ACC112 (cell line): ENCODE results near the gene NPC1L1.
A peak's percentile ranks its signal among the peaks of the same experiment; 100 is the strongest.

ENCODE experiments used
- H2AFZ ChIP-seq: fragments of 200-600 bp; sonication (generic); one replicate; pipeline ENCODE4 v1.6.0; 2017; ENCODE audit warnings: antibody characterized with exemption, low read length; ENCODE audit not compliant: unreplicated experiment
- H3K27ac ChIP-seq: fragments of 200-600 bp; sonication (generic); 2 replicates; pipeline ENCODE4 v1.5.1; 2014; ENCODE audit warnings: low read depth, mild to moderate bottlenecking, antibody characterized with exemption, low read length, moderate library complexity
- H3K27me3 ChIP-seq: fragments of 200-600 bp; sonication (generic); 2 replicates; pipeline ENCODE4 v1.6.1; 2014; ENCODE audit warnings: mild to moderate bottlenecking, antibody characterized with exemption, low read length, moderate library complexity, mixed read lengths; ENCODE audit not compliant: insufficient read depth
- H3K36me3 ChIP-seq: fragments of 200-600 bp; sonication (generic); 2 replicates; pipeline ENCODE4 v1.6.1; 2016; ENCODE audit warnings: mild to moderate bottlenecking, antibody characterized with exemption, low read length, moderate library complexity, mixed read lengths; ENCODE audit not compliant: insufficient read depth
- H3K4me1 ChIP-seq: fragments of 200-600 bp; sonication (generic); one replicate; pipeline ENCODE4 v1.6.1; 2016; ENCODE audit warnings: low read length, mixed read lengths; ENCODE audit not compliant: insufficient read depth, unreplicated experiment, control insufficient read depth
- H3K4me3 ChIP-seq: fragments of 200-600 bp; sonication (generic); 2 replicates; pipeline ENCODE4 v1.5.1; 2014; ENCODE audit warnings: mild to moderate bottlenecking, low read depth, low read length
- H3K79me2 ChIP-seq: fragments of 200-600 bp; sonication (generic); one replicate; pipeline ENCODE4 v1.6.0; 2016; ENCODE audit warnings: low read length; ENCODE audit not compliant: control insufficient read depth, unreplicated experiment, insufficient read depth

The NPC1L1 gene

DNA sequence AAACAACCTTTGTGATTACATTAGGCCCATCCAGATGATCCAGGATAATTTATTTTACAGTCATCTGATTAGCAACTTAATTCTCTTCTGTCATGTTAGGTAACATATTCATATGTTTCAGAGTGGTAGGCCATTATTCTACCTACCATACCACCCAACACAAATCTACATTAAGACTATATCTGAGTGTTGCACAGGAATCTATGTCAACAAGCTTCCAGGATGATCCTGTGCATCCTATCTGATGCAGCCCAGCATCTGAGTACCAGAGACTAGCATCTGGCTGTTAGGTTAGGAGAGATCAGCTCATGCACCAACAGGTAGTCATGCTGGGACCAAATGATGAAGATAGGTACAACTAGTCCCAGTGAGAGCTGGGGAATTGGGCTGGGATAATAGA is 33.9 kb upstream of the NPC1L1 start:
- no peaks in the 10 kb centered on the region for H3K27me3 ChIP-seq
- H3K36me3 ChIP-seq, result peaks cover 20% of the 10 kb centered on the region
- H3K4me3 ChIP-seq, result peak overlapping the region; percentile 95
- H3K79me2 ChIP-seq, result peaks cover 38% of the 10 kb centered on the region
- H3K4me1 ChIP-seq, result peaks cover 17% of the 10 kb centered on the region
- H2AFZ ChIP-seq, result no peak overlapping the region
- H3K27ac ChIP-seq, result no peak overlapping the region

DNA sequence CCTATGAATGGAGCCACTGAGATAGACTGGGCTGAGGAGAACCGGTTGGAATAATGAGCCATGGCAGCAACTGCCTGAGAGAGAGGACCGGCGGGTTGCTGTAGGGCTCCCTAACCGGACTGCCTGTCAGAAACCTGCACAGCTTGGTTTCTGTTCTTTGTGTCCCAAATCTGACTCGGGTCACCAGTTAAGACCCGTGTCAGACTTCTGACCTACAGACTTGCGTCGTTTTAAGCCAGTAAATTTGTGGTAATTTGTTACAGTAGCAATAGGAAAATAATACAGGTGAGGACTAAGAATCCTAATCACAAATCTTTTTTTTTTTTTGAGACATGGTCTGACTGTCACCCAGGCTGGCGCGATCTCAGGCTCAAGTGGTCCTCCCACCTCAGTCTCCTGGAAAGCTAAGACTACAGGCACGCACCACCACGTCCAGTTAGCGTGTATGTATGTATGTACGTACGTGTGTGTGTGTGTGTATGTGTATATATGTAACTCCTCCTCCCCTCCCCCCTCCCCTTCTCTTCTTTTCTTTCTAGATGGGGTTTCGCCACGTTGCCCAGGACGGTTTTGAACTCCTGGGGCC is 33.2 kb upstream of the NPC1L1 start:
- Histone ChIP-seq H3K27ac (peak overlapping the region; percentile 32; the same call in 1 of the 2 replicates), H3K4me3 (peak overlapping the region; percentile 95), H3K4me1 (peaks cover 17% of the 10 kb centered on the region), H3K27me3 (no peaks in the 10 kb centered on the region), H3K79me2 (peaks cover 35% of the 10 kb centered on the region), H2AFZ (peak overlapping the region; percentile 44), H3K36me3 (peaks cover 23% of the 10 kb centered on the region)

DNA sequence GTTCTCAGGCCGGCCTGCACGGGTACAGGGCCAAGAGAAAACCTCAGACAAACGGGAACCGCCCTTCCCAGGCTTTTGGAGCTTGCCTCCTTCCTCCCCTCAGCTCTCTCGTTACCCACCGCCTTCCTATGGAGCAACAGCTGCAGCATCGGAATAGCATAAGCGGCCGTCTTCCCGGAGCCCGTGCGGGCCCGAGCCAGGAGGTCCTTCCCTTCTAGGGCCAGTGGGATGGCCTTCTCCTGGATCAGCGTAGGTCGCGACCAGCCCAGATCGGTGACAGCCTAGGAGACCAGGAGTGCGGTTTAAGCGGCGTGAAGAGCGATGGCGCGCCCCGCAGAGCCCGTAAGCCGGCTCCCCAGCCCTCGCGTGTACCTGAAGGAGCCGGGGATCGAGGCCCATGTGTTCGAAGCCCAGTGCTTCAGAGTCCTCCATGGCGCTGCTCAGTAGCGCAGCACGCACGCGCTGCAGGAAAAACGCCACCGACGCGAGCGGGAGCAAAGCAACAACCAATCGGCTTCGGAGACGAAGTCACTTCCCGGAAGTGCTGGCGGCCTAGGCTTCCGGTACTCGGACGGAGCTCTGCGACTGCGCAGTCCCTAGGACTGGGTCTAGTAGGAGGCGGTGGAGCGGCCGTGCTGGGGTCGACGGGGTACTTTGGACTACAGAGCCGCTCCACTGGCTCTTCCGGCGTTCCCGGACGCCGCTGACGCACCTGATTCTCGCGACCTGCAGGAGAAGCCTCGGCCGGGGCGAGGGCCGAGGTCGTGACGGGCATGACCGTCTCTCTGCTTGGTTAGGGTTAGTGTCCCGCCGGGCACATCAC is 32.5 kb upstream of the NPC1L1 start, which contains the start of gene DDX56:
DDX56 (minus strand) TSS at position 445 of the 823 bp plus-strand sequence; CDS start at position 432, 13 bp downstream.
- peaks cover 29% of the 10 kb centered on the region for H3K36me3 ChIP-seq
- peaks cover 17% of the 10 kb centered on the region for H3K4me1 ChIP-seq
- peak within 1 kb of the TSS; percentile 44 for H2AFZ ChIP-seq
- H3K4me3 ChIP-seq, result peak within 1 kb of the TSS; percentile 95
- peaks cover 35% of the 10 kb centered on the region for H3K79me2 ChIP-seq
- peak within 1 kb of the TSS; percentile 38; the same call in 1 of the 2 replicates for H3K27ac ChIP-seq
- H3K27me3 ChIP-seq, result no peaks in the 10 kb centered on the region

DNA sequence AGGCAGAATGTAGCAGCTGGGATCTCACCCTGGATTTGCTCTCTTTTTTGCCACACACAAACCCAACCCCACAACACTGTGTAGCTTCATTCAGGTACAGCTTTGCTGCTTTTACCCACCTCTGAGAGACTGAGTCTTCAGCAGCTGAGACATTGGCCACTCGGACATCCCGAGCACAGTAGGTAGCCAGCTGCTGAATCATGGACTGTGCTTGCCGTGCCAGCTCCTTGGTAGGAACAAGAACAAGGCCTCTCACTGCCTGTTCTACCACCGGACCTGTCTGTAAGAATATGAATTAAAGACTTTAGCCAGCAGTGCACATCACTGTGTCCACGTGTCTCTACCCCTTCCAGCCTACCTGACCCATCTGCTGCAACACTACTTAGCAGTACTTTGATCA is 31.6 kb upstream of the NPC1L1 start:
- Histone ChIP-seq H3K4me3 (peak overlapping the region; percentile 95), H3K79me2 (peaks cover 35% of the 10 kb centered on the region), H3K4me1 (peaks cover 17% of the 10 kb centered on the region), H2AFZ (no peak overlapping the region), H3K27me3 (no peaks in the 10 kb centered on the region), H3K36me3 (peaks cover 38% of the 10 kb centered on the region), H3K27ac (peak overlapping the region; percentile 38; the same call in 1 of the 2 replicates)

- Histone ChIP-seq H3K4me1 (peaks cover 14% of the 10 kb centered on the region), H3K27me3 (no peaks in the 10 kb centered on the region), H2AFZ (no peak overlapping the region), H3K27ac (no peak overlapping the region), H3K4me3 (no peak overlapping the region), H3K79me2 (peaks cover 33% of the 10 kb centered on the region), H3K36me3 (peaks cover 42% of the 10 kb centered on the region)
These were observed 28.8 kb upstream of the NPC1L1 start for GRCh38 chr7:44569959-44570358.

DNA sequence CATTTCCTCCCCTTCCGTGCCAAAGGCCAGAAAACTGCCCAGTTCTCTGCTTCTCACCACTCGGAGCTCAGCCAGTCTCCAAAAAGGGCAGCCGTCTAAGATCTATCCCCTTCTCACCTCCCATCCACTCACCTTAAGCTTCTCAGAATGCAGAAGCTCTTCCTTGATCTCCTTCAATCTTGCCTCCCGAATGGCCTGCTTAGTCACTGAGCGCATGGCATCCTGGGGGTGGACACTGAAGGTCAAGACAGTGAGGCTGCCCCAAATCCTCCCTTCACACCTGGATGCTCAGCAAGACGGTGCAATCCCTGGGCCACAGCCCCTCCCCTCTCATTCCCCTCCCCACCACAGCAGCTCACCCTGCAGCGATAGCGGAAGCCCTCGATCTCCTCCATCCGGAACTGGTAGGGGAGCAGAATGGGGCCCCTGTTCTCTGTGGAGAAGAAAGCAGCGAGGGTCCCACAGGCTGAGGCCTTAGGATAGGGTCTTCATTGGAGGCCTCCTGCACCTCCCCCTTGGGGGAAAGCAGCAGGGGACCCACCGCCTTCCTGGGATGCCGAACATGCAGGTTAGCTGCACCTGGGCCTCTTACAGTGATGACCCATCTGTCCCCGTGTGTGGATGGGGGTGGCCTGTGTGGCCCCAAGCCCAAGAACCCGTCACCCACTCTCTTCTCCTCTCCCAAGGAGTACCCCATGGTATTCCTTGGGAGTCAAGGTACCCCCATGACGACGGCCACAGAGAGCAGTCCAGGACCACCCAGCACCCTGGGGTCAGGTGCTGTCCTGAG is 27.8 kb upstream of the NPC1L1 start:
- Histone ChIP-seq H3K36me3 (peaks cover 42% of the 10 kb centered on the region), H3K4me1 (peaks cover 10% of the 10 kb centered on the region), H3K27ac (no peak overlapping the region), H2AFZ (no peak overlapping the region), H3K79me2 (peaks cover 25% of the 10 kb centered on the region), H3K4me3 (no peak overlapping the region), H3K27me3 (no peaks in the 10 kb centered on the region)

GRCh38 chr7:44567884-44568283 is 26.8 kb upstream of the NPC1L1 start:
- Histone ChIP-seq H3K36me3 (peaks cover 46% of the 10 kb centered on the region), H3K4me1 (peaks cover 10% of the 10 kb centered on the region), H3K4me3 (no peak overlapping the region), H3K27ac (no peak overlapping the region), H3K27me3 (no peaks in the 10 kb centered on the region), H3K79me2 (peaks cover 17% of the 10 kb centered on the region), H2AFZ (no peak overlapping the region)

DNA sequence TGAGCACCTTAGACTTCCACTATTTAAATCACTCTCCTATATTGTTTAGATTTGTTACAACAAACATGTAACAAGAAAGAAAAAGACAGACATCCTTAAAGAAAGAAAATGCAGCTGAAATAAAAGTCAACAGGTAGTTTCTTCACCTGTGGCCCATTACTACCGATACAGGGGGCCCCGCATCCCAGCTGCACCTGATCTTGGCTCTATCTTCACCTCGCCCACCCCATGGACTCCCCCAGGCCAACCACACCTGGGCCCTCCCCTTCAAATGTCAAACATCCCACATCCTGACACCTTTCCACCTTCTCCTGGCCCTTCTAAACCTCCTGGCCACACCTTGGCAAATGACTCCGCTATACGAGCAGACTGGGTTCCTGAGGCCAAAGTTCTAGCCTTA is 25.6 kb upstream of the NPC1L1 start:
- Histone ChIP-seq H3K27me3 (no peaks in the 10 kb centered on the region), H3K79me2 (peaks cover 5% of the 10 kb centered on the region), H3K36me3 (peaks cover 38% of the 10 kb centered on the region), H3K4me1 (peaks cover 8% of the 10 kb centered on the region), H3K27ac (no peak overlapping the region), H2AFZ (no peak overlapping the region), H3K4me3 (no peak overlapping the region)

DNA sequence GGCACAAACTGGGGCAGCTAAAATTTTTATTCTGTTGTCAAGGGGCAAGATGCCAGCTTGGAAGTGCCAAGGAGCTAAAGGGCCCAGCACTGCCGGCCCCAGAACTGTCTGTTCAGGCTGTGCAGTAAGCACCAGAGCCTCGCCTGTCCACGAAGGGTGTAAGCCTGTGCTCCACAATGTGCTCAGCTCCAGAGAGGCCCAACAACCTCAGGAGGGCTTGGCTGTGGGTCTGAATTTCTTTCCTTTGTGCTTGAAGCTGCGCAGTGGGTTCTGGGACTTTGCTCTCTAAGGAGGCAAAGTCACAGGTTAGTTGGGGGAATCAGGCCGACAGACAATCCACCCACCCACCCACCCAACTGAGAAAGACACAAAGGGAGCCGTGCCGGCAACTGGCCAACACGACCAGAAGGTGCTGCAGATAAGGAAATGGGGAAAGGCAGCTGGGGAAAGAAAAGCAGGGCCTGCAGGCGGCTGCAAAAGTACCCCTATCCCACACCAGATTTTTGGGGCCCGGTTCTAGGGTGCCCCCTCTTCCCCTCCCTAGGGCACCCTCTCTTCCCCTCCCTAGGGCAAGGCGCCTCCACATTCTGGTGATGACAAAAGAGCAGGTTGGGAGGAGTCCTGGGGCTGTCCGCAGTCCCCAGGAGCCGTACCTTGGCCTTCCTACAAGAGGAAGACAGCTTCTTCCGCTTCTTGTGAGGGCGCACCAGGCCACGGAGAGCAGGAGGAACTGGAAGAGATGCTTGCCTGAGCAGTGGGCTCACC is 24.8 kb upstream of the NPC1L1 start:
- H3K79me2 ChIP-seq, result no peaks in the 10 kb centered on the region
- no peak overlapping the region for H3K4me3 ChIP-seq
- no peaks in the 10 kb centered on the region for H3K27me3 ChIP-seq
- peaks cover 32% of the 10 kb centered on the region for H3K36me3 ChIP-seq
- no peak overlapping the region for H2AFZ ChIP-seq
- H3K27ac ChIP-seq, result no peak overlapping the region
- H3K4me1 ChIP-seq, result peaks cover 8% of the 10 kb centered on the region
